Left lung (tissue), 10 donors: Measurements from ENCODE around the gene SEC14L6. TPM values are rescaled to one million over a fixed set of nuclear protein-coding genes. Genes with fewer than 3 reads are reported as not detected.

ENCODE experiments used
- ATAC-seq: fragments of 200-7000 bp; cut with Tn5 transposase; one replicate; pipeline ENCODE4 v1.9.1; 2020; ENCODE audit warnings: moderate library complexity
- DNase-seq, 4 donors: peaks; one replicate each; pipeline ENCODE4 v3.0.0-alpha.2; 2013 to 2020
- H3K27ac ChIP-seq, 2 donors: fragments of 200-600 bp; sonication (generic) in 1 of 2; one replicate each; pipeline versions ENCODE4 v1.5.0 to v1.8.0; 2020 to 2021
- H3K27me3 ChIP-seq, 2 donors: fragments of 200-600 bp; sonication (generic) in 1 of 2; one replicate each; pipeline versions ENCODE4 v1.5.0 to v1.8.0; 2020 to 2021
- H3K36me3 ChIP-seq, 2 donors: fragments of 200-600 bp; sonication (generic) in 1 of 2; one replicate each; pipeline versions ENCODE4 v1.5.0 to v1.8.0; 2020 to 2021
- H3K4me1 ChIP-seq, 2 donors: fragments of 200-600 bp; one replicate each; pipeline ENCODE4 v1.8.0; 2021
- H3K4me3 ChIP-seq, 2 donors: fragments of 200-600 bp; sonication (generic) in 1 of 2; one replicate each; pipeline versions ENCODE4 v1.5.0 to v1.8.0; 2020 to 2021; ENCODE audit warnings: mild to moderate bottlenecking in 1 of 2
- H3K9me3 ChIP-seq, 2 donors: fragments of 200-600 bp; sonication (generic) in 1 of 2; one replicate each; pipeline versions ENCODE4 v1.5.0 to v1.8.0; 2020 to 2021
- intact Hi-C, 2 donors: fragments of 100-400 bp; cut with DNase I; formaldehyde crosslinking; loops; one replicate each; pipeline versions ENCODE4 v1.11.2 to v1.14.2; 2022
- polyA plus RNA-seq, 6 donors: library from polyadenylated mRNA; unstranded; fragments of 120-200 nt; gene quantifications; one replicate each; pipeline ENCODE4 v1.2.1, GENCODE V29; 2013; ENCODE audit not compliant: insufficient read length in 6 of 6
- total RNA-seq, 2 donors: library from RNA; stranded (reverse); fragmentation: NEBNext Ultra II Directional; extraction: Animal tissue kit (Norgen Biotek cat#: 25700); gene quantifications; one replicate each; pipeline ENCODE4 v1.2.1, GENCODE V29; 2021
- TF ChIP-seq, protein P1 (sequence below), 2 donors: fragments of 200-600 bp; sonication (generic) in 1 of 2; IDR thresholded peaks; one replicate each; pipeline versions ENCODE4 v1.5.0 to v1.8.0; 2021; ENCODE audit warnings: antibody characterized with exemption in 2 of 2
- donor health status: DM: no; HTN: yes; CAD: no.
- donor health status: DM: no; HTN: no; CAD: no.

SEC14L6 gene
- total and polyA plus RNA-seq, 8 donors, result 2.0 to 9.1 (median 3.0) TPM

DNA sequence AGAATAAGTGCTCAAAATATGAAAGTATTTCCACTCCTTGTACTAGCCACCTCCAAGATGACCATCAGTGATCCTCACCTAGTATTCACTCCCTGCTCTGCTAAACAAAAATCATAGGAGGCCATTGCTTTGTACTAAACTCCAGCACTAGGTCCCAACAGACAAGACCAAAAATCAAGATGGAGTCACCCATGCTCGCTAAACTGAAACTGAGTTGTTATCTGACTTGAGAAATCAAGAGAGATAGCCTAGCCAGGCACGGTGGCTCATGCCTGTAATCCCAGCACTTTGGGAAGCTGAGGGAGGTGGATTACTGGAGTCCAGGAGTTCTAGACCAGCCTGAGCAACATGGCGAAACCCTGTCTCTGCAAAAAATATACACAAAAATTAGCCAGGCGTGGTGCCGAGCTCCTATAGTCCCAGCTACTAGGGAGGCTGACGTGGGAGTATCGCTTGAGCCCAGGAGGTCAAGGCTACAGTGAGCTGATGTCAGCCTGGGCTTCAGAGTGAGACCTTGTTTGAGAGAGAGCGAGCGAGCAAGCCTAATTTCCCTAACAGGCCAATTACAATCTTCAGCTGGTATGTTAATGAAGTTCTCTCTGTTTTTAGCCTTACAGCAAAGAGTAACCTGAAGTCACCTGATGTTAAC, 9.3 kb downstream of the SEC14L6 start:
- no peaks in the 10 kb centered on the region for H3K9me3 ChIP-seq
- H3K36me3 ChIP-seq, result no peaks in the 10 kb centered on the region
- H3K27ac ChIP-seq, result no peak overlapping the region
- TF ChIP-seq, protein P1, sequence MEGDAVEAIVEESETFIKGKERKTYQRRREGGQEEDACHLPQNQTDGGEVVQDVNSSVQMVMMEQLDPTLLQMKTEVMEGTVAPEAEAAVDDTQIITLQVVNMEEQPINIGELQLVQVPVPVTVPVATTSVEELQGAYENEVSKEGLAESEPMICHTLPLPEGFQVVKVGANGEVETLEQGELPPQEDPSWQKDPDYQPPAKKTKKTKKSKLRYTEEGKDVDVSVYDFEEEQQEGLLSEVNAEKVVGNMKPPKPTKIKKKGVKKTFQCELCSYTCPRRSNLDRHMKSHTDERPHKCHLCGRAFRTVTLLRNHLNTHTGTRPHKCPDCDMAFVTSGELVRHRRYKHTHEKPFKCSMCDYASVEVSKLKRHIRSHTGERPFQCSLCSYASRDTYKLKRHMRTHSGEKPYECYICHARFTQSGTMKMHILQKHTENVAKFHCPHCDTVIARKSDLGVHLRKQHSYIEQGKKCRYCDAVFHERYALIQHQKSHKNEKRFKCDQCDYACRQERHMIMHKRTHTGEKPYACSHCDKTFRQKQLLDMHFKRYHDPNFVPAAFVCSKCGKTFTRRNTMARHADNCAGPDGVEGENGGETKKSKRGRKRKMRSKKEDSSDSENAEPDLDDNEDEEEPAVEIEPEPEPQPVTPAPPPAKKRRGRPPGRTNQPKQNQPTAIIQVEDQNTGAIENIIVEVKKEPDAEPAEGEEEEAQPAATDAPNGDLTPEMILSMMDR (IDR thresholded peaks at IDR 0.05), result no peak
- no peak overlapping the region for H3K4me3 ChIP-seq
- ATAC-seq (no peak), DNase-seq (no peak)
- H3K4me1 ChIP-seq, result no peaks in the 10 kb centered on the region
- intact Hi-C loops, result no loop called here
- H3K27me3 ChIP-seq, result peaks cover 5 to 27% of the 10 kb centered on the region in 2 donors

DNA sequence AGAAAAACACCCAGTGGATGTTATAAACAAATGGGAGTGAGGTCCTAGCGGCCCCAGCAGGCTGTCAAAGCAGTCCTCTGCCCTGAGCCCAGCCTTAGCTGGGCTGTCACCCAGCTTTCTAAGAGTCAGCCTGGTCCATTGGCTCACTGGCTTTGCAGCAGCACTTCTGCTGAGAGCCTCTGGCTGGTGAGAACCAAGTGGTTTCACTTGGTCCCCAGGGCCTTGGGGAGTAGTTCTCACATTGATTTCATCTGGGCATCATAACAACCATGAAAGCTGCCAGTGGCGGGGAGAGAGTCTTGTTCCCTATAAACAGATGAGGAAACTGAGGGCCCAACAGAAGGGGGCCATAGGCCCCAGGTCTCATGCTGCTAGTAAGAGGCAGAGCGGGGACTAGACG, 11.4 kb downstream of the SEC14L6 start:
- TF ChIP-seq, protein P1 (IDR thresholded peaks at IDR 0.05), result no peak
- no peak overlapping the region for H3K4me3 ChIP-seq
- ATAC-seq (no peak), DNase-seq (no peak)
- H3K36me3 ChIP-seq, result no peaks in the 10 kb centered on the region
- no peaks in the 10 kb centered on the region for H3K9me3 ChIP-seq
- intact Hi-C loops, result no loop called here
- no peaks in the 10 kb centered on the region for H3K4me1 ChIP-seq
- peaks cover 0 to 7% of the 10 kb centered on the region in 2 donors for H3K27me3 ChIP-seq
- H3K27ac ChIP-seq, result no peak overlapping the region

DNA sequence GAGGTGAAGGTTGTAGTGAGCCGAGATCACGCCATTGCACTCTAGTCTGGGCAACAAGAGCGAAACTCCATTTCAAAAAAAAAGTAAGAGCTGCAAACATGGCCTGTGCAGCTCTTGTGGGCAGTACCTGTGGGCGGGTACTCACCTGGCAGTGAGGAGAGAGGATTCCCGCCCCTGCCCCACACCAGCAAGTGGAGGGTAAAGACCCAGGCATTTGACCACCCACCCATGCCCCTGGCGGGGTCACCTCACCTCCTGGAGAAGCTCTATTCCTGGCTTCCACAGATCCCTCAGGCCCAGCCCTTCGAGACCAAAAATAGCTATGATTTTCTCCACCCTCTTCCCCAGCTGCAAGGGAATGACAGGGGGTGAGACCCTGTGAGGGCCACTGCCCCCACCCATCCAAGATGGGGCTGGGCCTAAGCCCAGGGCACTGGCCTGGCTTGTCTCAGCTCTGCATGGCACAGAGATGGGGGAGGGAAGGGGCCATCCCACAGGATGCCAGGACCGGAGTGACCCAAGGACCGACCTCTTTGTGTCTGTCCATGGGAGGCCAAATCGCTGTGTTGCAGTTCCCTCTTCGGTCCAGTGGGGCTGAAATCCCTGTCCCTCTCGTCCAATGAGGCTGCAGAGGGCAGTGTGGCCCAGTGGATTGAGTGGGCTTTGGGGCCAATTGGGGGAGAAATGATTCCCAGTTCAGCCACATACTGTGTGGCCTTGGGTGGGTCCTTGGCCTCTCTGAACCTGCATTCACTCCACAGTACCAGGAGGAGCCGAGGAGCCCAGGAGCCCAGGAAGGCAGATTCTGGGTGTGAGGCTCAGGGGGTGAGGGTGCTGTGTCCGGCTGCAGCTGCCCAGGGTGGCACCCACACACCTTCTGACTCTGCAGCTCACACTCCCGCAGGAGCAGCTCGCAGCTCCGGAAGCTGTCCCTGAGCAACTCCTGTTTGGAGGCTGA, 14.6 kb downstream of the SEC14L6 start:
- Histone ChIP-seq H3K27ac (no peak overlapping the region), H3K36me3 (no peaks in the 10 kb centered on the region), H3K27me3 (no peaks in the 10 kb centered on the region), H3K9me3 (no peaks in the 10 kb centered on the region), H3K4me1 (no peaks in the 10 kb centered on the region), H3K4me3 (no peak overlapping the region)
- ATAC-seq (no peak), DNase-seq (no peak)
- intact Hi-C loops, result no loop called here
- TF ChIP-seq, protein P1 (IDR thresholded peaks at IDR 0.05), result no peak

DNA sequence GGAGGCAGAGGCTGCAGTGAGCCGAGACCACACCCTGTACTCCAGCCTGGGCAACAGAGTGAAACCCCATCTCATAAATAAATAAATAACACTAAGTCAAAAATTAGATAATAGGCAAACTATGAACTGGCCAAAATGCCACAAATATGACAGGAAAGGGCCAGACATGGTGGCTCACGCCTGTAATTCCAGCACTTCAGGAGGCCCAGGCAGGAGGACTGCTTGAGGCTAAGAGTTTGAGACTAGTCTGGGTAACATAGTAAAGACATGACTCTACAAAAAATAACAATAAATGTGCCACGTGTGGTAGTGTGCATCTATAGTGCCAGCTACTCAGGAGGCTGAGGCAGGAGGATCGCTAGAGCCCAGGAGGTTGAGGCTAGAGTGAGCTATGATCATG, 19.9 kb downstream of the SEC14L6 start:
- ATAC-seq, result no peak
- H3K27me3 ChIP-seq, result no peaks in the 10 kb centered on the region
- no peak overlapping the region for H3K4me3 ChIP-seq
- no peak overlapping the region for H3K27ac ChIP-seq
- no peaks in the 10 kb centered on the region for H3K36me3 ChIP-seq
- H3K9me3 ChIP-seq, result no peaks in the 10 kb centered on the region
- intact Hi-C loops, result no loop called here
- H3K4me1 ChIP-seq, result no peaks in the 10 kb centered on the region
- TF ChIP-seq, protein P1 (IDR thresholded peaks at IDR 0.05), result no peak
- no peak for DNase-seq
